Testis (tissue), 2 donors: ENCODE results near the gene AATF.

ENCODE experiments used
- CTCF ChIP-seq, 3 experiments: fragments of 450-650 bp in 2 of 3; fragments of 200-600 bp in 1 of 3; sonication (generic) in 1 of 3; IDR thresholded peaks; one replicate each; pipeline ENCODE4 v1.5.1; 2016 to 2019; ENCODE audit warnings: antibody characterized with exemption in 3 of 3, mild to moderate bottlenecking in 2 of 3, moderate library complexity in 1 of 3
- POLR2A ChIP-seq: fragments of 450-650 bp; IDR thresholded peaks from one replicate; pipeline ENCODE4 v1.6.1; 2017; ENCODE audit warnings: antibody characterized with exemption, mild to moderate bottlenecking, moderate library complexity

GRCh38 chr17:36939802-36940312 is 8.9 kb upstream of the AATF start:
- TF ChIP-seq POLR2A: no peak
- no peak for TF ChIP-seq CTCF (IDR thresholded peaks at IDR 0.05)
